K562 (cell line): Measurements from ENCODE around the gene COL4A2. TPM values are rescaled to one million over a fixed set of nuclear protein-coding genes. Genes with fewer than 3 reads are reported as not detected.

Source experiments
- ATAC-seq: fragments of 200-7000 bp; cut with Tn5 transposase; 3 replicates; pipeline ENCODE4 v1.9.1; 2020; ENCODE audit warnings: moderate library complexity
- BruUV-seq: library from RNA; stranded (reverse); fragments of 400-500 nt; replicated peaks from 2 replicates; lab custom pipeline; 2021; lab: Mats Ljungman, UMichigan
- CTCF ChIA-PET: fragments of 300-600 bp; formaldehyde crosslinking; extraction: SDS; loops from one replicate; lab custom pipeline; 2021; ENCODE audit warnings: low intra/inter-chr PET ratio; lab: Yijun Ruan, JAX
- POLR2A ChIA-PET: fragments of 300-600, 350-650 bp; sonication (Branson Sonifier 250); formaldehyde crosslinking; extraction: SDS; loops from one replicate; lab custom pipeline; 2021; ENCODE audit warnings: antibody characterized with exemption, inconsistent platforms; lab: Yijun Ruan, JAX
- DNase-seq, 4 experiments: peaks; one replicate each; pipeline versions ENCODE4 v3.0.0 to v3.0.0-alpha.2; 2011 to 2018; ENCODE audit warnings: low spot score in 3 of 4, mixed read lengths in 3 of 4; ENCODE audit errors: extremely low read depth in 1 of 4
- FAIRE-seq: peaks from 2 replicates; lab custom pipeline; 2011; peaks lifted over from hg19 to GRCh38; lab: Jason Lieb, UNC
- H2AFZ ChIP-seq: 2 replicates; pipeline ENCODE4 v1.6.0; 2011; ENCODE audit warnings: low read depth, low read length, control low read depth, inconsistent platforms
- H3K27ac ChIP-seq: fragments of 200-600 bp; 3 replicates; pipeline ENCODE4 v1.8.0; 2011; ENCODE audit warnings: low read depth, mild to moderate bottlenecking, control low read depth, inconsistent platforms, low read length, moderate library complexity, mixed read lengths; ENCODE audit errors: extremely low read depth
- H3K27me3 ChIP-seq, 2 experiments: fragments of 300-600 bp in 1 of 2; 2 replicates in 1 of 2; 3 replicates in 1 of 2; pipeline versions ENCODE4 v1.6.0 to v1.8.0; 2011; ENCODE audit warnings: inconsistent platforms in 2 of 2, low read length in 2 of 2, mild to moderate bottlenecking in 1 of 2, mixed read lengths in 1 of 2, moderate library complexity in 1 of 2; ENCODE audit not compliant: control insufficient read depth in 2 of 2, insufficient read depth in 2 of 2
- H3K36me3 ChIP-seq: fragments of 300-600 bp; 3 replicates; pipeline ENCODE4 v1.8.0; 2011; ENCODE audit warnings: mild to moderate bottlenecking, low read length, inconsistent platforms; ENCODE audit not compliant: control insufficient read depth, insufficient read depth
- H3K4me1 ChIP-seq, 2 experiments: fragments of 200-600 bp in 1 of 2; replicated peaks in 1 of 2; 2 replicates in 1 of 2; 3 replicates in 1 of 2; pipeline versions ENCODE4 v1.5.1 to v1.8.0; 2011; ENCODE audit warnings: inconsistent platforms in 2 of 2, low read length in 2 of 2, mild to moderate bottlenecking in 1 of 2, mixed read lengths in 1 of 2, moderate library complexity in 1 of 2; ENCODE audit not compliant: control insufficient read depth in 2 of 2, insufficient read depth in 2 of 2
- H3K4me2 ChIP-seq: 2 replicates; pipeline ENCODE4 v1.6.1; 2011; ENCODE audit warnings: low read length, control low read depth, inconsistent platforms, mixed read lengths; ENCODE audit not compliant: insufficient read depth
- H3K4me3 ChIP-seq: fragments of 200-600 bp; sonication (generic), shearing (Covaris generic); 2 replicates; pipeline ENCODE4 v1.5.1; 2016; ENCODE audit warnings: control low read depth, inconsistent platforms
- H3K79me2 ChIP-seq: fragments of 200-600 bp; 3 replicates; pipeline ENCODE4 v1.8.0; 2011; ENCODE audit warnings: low read length, inconsistent platforms; ENCODE audit not compliant: control insufficient read depth, insufficient read depth
- H3K9ac ChIP-seq, 2 experiments: 2 replicates each; pipeline versions ENCODE4 v1.6.0 to v1.6.1; 2011; ENCODE audit warnings: low read depth in 2 of 2, low read length in 2 of 2, control low read depth in 1 of 2, inconsistent platforms in 1 of 2, mild to moderate bottlenecking in 1 of 2, mixed read lengths in 1 of 2; ENCODE audit not compliant: insufficient read depth in 1 of 2
- H3K9me1 ChIP-seq: one replicate; pipeline ENCODE4 v1.6.0; 2011; ENCODE audit warnings: inconsistent platforms, mild to moderate bottlenecking, low read length, moderate library complexity; ENCODE audit not compliant: control insufficient read depth, insufficient read depth
- H3K9me3 ChIP-seq: replicated peaks from 2 replicates; pipeline ENCODE4 v1.5.1; 2011; ENCODE audit warnings: low read depth, low read length, inconsistent platforms; ENCODE audit not compliant: control insufficient read depth, insufficient read depth
- H4K20me1 ChIP-seq: replicated peaks from 2 replicates; pipeline ENCODE4 v1.6.1; 2011; ENCODE audit warnings: low read length, inconsistent platforms, mixed read lengths; ENCODE audit not compliant: control insufficient read depth, insufficient read depth
- AFF1 ChIP-seq, 2 experiments: fragments of 450-650 bp; IDR thresholded peaks; 2 replicates each; pipeline ENCODE4 v1.6.1; 2018; ENCODE audit warnings: mild to moderate bottlenecking in 2 of 2, low read depth in 1 of 2; ENCODE audit not compliant: partially characterized antibody in 2 of 2
- CBX8 ChIP-seq: fragments of 200-600 bp; sonication (generic); IDR thresholded peaks from 2 replicates; pipeline ENCODE4 v1.6.1; 2012; ENCODE audit warnings: borderline replicate concordance, mixed run types, low read depth, mild to moderate bottlenecking, moderate library complexity, mixed read lengths, low read length, control low read depth, inconsistent platforms; ENCODE audit not compliant: poor library complexity, severe bottlenecking; ENCODE audit errors: extremely low read depth
- E4F1 ChIP-seq: fragments of 250-450 bp; sonication (Bioruptor Pico); IDR thresholded peaks from 2 replicates; pipeline ENCODE4 v1.5.0; 2021; ENCODE audit warnings: mild to moderate bottlenecking, borderline replicate concordance
- EWSR1 ChIP-seq: fragments of 450-650 bp; IDR thresholded peaks from 2 replicates; pipeline ENCODE4 v1.6.1; 2018; ENCODE audit warnings: borderline replicate concordance, mild to moderate bottlenecking, low read depth, moderate library complexity; ENCODE audit not compliant: partially characterized antibody
- GATAD2B ChIP-seq: fragments of 450-650 bp; IDR thresholded peaks from 2 replicates; pipeline ENCODE4 v1.6.1; 2017; ENCODE audit warnings: mild to moderate bottlenecking, borderline replicate concordance
- NR1H2 ChIP-seq: sonication (generic); formaldehyde crosslinking; IDR thresholded peaks from 2 replicates; pipeline ENCODE4 v1.4.0; 2020; ENCODE audit warnings: mild to moderate bottlenecking, missing genetic modification reagents
- PHF8 ChIP-seq: fragments of 200-600 bp; sonication (generic); IDR thresholded peaks from 2 replicates; pipeline ENCODE4 v1.6.1; 2012; ENCODE audit warnings: mixed run types, mild to moderate bottlenecking, inconsistent platforms, low read length, moderate library complexity, borderline replicate concordance
- SMAD3 ChIP-seq: fragments of 450-650 bp; formaldehyde crosslinking; conservative IDR thresholded peaks from 2 replicates; pipeline ENCODE4 v1.4.0; 2020; ENCODE audit warnings: mild to moderate bottlenecking
- TFE3 ChIP-seq: fragments of 450-650 bp; formaldehyde crosslinking; IDR thresholded peaks from 2 replicates; pipeline ENCODE4 v1.4.0; 2020; ENCODE audit warnings: mild to moderate bottlenecking, mixed read lengths
- ZFP1 ChIP-seq: fragments of 450-650 bp; formaldehyde crosslinking; IDR thresholded peaks from 2 replicates; pipeline ENCODE4 v1.4.0; 2020; ENCODE audit warnings: mild to moderate bottlenecking, mixed read lengths
- WGBS: fragments of 100-300 bp; shearing (Covaris generic); methylation state at CpG from one replicate; pipeline ENCODE4 v1.1.6; 2016; ENCODE audit warnings: low coverage, mixed read lengths; ENCODE audit not compliant: insufficient coverage; ENCODE audit errors: missing lambda C conversion rate; 5-methylcytosine and 5-hydroxymethylcytosine counted together
- in situ Hi-C: fragments of 300-500 bp; cut with MboI; formaldehyde crosslinking; loops from 4 replicates; pipeline ENCODE4 v1.15.0; 2018; ENCODE audit warnings: inconsistent platforms, mixed read lengths
- intact Hi-C: fragments of 100-400 bp; cut with micrococcal nuclease; formaldehyde crosslinking; loops from 2 replicates; pipeline ENCODE4 v1.14.2; 2022
- polyA plus RNA-seq, 8 experiments: library from polyadenylated mRNA; depleted of rRNA in 4 of 8; stranded (reverse) in 5 of 8; unstranded in 3 of 8; fragments of >200 nt; fragmentation: Nextera tagmentation in 2 of 8; fragmentation: Illumina TruSeq in 1 of 8; extraction: Ambion mirVana in 2 of 8; extraction: Trizol in 1 of 8; gene quantifications; 2 replicates each; pipeline versions ENCODE4 v1.2.1 to v1.2.3, GENCODE V29; 2011 to 2014; ENCODE audit warnings: inconsistent platforms in 1 of 8, missing spikeins in 1 of 8
- total RNA-seq, 7 experiments: library from RNA; depleted of rRNA in 6 of 7; stranded (reverse); fragments of >200 nt in 6 of 7; fragmentation: Illumina TruSeq in 2 of 7; extraction: Trizol in 2 of 7; gene quantifications; 2 replicates each; pipeline versions ENCODE4 v1.2.1 to v1.2.3, GENCODE V29; 2011 to 2021; ENCODE audit warnings: low replicate concordance in 1 of 7
- TF ChIP-seq, protein P1 (sequence below): fragments of 450-650 bp; formaldehyde crosslinking; IDR thresholded peaks from 2 replicates; pipeline ENCODE4 v1.4.0; 2022; ENCODE audit warnings: missing genetic modification characterization

COL4A2 gene
- total and polyA plus RNA-seq, 9 of the 15 experiments (the other 6 are each of a cell fraction or from before 2014, with no cell fraction given) = 0.13 to 15.2 (median 8.1) TPM

- H3K4me1 ChIP-seq = no peaks in the 10 kb centered on the region
- peaks cover 0 to 3% of the 10 kb centered on the region in 2 experiments; a peak in 3 of 5 replicates for H3K27me3 ChIP-seq
- H3K4me3 ChIP-seq = no peak overlapping the region
- POLR2A ChIA-PET = no interaction called here
- in situ Hi-C loops = no loop called here
- FAIRE-seq (no peak), ATAC-seq (no peak), DNase-seq (no peak)
- intact Hi-C loops = no loop called here
- no peak overlapping the region for H3K27ac ChIP-seq
- BruUV-seq = no TSS peak
- no peak overlapping the region for H3K9ac ChIP-seq
- no peak overlapping the region for H3K4me2 ChIP-seq
- no peaks in the 10 kb centered on the region for H3K36me3 ChIP-seq
- no peak overlapping the region for H2AFZ ChIP-seq
- H3K9me3 ChIP-seq = no peaks in the 10 kb centered on the region
- CTCF ChIA-PET = no interaction called here
- H3K9me1 ChIP-seq = no peaks in the 10 kb centered on the region
- no peaks in the 10 kb centered on the region for H3K79me2 ChIP-seq
- 1% methylated on average over 7 of the region's 7 CpGs for WGBS
- H4K20me1 ChIP-seq = no peaks in the 10 kb centered on the region
- TF ChIP-seq PHF8 (no peak), AFF1 (IDR thresholded peaks at IDR 0.05; ENCODE audit: low read depth in 1 of 2, partially characterized antibody in 2 of 2) (no peak), E4F1 (CRISPR knock-in tag) (no peak), NR1H2 (CRISPR knock-in tag) (no peak), ZFP1 (no peak), CBX8 (no peak), EWSR1 (no peak), TFE3 (CRISPR knock-in tag) (no peak), SMAD3 (no peak), GATAD2B (no peak)
- TF ChIP-seq, protein P1, sequence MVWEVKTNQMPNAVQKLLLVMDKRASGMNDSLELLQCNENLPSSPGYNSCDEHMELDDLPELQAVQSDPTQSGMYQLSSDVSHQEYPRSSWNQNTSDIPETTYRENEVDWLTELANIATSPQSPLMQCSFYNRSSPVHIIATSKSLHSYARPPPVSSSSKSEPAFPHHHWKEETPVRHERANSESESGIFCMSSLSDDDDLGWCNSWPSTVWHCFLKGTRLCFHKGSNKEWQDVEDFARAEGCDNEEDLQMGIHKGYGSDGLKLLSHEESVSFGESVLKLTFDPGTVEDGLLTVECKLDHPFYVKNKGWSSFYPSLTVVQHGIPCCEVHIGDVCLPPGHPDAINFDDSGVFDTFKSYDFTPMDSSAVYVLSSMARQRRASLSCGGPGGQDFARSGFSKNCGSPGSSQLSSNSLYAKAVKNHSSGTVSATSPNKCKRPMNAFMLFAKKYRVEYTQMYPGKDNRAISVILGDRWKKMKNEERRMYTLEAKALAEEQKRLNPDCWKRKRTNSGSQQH = no peak
Observed at GRCh38 chr13:110278859-110279258, 28.2 kb upstream of the COL4A2 start.
